Activated CD8-positive, alpha-beta memory T cell treated with anti-CD3 and anti-CD28 coated beads for 36 hours (primary cell): Measurements from ENCODE around the gene BCL11A. TPM values are rescaled to one million over a fixed set of nuclear protein-coding genes. Genes with fewer than 3 reads are reported as not detected.

Experiments used
- CTCF ChIA-PET: fragments of 350-600 bp; sonication (Branson Sonifier 250); formaldehyde crosslinking; loops from one replicate; lab custom pipeline; 2021; ENCODE audit warnings: antibody characterized with exemption; lab: Charles Lee
- POLR2A ChIA-PET: fragments of 350-600 bp; sonication (Branson Sonifier 250); formaldehyde crosslinking; loops from one replicate; lab custom pipeline; 2021; ENCODE audit warnings: antibody characterized with exemption; lab: Charles Lee
- total RNA-seq, 2 experiments: library from RNA; stranded (reverse); gene quantifications; one replicate each; pipeline ENCODE4 v1.2.3, GENCODE V29; 2021

Gene BCL11A
- total RNA-seq, 2 experiments from 2014 or later: 0.15 to 0.30 TPM

DNA sequence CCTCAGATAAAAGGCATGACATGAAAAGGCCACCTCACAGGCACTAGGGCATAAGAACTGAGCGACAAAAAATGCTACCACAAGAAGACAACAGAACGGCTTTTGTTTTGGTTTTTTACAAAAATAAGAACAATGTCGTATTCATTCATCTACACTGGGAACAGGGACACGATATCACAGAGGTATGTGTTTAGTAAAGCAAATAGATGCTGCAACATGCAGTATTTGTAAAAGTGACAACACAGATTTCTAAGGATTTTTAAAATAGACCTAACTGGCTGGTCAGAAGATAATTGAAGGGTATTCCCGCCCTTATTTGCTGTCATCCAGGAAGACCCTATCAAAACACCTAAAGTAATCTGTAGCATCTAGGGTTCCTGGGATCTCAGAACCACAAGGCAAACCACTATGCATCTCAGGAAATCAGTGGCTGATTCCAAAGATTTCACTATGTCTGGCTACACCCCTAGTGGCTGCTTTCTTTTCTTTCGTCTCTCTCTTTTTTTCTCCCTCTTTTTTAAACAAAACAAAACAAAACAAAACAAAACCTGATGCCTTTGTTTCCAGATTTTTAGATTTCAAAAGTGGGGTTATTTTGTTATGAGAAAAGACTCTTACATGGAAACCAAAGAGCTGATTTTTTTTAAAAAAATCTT, 97.2 kb downstream of the BCL11A start:
- ChIA-PET POLR2A (no interaction called here), CTCF (no interaction called here)

DNA sequence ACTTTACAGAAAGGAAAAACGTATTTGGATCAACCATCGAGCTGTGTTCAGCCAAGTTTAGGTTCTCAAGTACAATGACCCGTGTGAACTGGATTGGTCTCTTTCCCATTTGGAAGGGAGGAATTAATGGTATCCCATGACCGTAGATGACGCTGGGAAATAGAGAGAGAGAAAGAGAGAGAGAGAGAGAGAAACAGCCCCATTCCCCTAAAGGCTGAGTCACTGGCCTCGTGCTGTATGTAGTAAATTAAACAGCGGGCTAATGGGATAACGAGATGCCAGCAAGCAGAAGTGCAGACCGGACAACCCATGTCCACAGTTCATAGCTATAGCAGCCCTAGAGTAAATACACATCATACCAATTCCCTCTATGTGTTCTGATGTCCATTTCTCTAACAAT, 99.6 kb downstream of the BCL11A start:
- ChIA-PET POLR2A (no interaction called here), CTCF (no interaction called here)

DNA sequence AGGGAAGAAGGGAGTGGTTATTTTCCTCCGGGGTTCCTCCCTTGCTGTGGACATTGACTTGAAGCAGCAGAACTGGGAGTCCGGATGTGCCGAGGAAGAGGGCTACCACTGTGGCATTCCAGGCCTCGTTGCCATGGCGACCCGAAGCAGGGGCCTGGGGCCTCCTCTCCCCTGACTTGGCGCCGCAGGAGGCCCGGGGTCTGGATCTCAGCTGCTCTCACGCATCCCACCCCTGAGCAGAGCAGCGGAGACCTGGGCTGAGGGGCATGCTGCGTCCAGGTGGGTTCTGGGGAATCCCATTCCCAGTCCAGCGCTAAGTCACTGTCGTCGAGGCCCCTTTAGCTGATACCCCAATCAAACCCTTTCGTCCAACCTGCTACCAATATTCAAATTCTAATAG, 100.2 kb downstream of the BCL11A start:
- POLR2A ChIA-PET: no interaction called here
- CTCF ChIA-PET: no interaction called here

DNA sequence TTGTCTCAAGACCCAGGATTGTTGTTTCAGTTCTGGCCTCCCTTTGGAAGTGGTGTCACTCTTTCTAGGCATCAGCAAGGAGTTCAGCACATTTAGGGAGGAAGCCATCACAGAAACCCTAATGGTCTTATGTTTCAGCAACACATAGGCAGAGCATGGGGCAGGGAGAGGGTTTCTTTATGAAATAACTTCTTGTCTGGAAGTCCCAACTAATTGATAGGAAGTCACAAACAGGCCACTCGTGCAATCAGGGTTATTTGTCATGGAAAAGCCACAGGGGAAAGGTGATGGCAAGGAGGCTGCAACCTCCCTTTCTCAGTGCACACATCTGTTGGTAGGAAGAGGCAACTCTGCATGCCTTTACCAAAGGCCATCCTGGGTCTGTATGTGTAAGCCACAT, 103.0 kb downstream of the BCL11A start:
- POLR2A ChIA-PET: no interaction called here
- CTCF ChIA-PET: no interaction called here

DNA sequence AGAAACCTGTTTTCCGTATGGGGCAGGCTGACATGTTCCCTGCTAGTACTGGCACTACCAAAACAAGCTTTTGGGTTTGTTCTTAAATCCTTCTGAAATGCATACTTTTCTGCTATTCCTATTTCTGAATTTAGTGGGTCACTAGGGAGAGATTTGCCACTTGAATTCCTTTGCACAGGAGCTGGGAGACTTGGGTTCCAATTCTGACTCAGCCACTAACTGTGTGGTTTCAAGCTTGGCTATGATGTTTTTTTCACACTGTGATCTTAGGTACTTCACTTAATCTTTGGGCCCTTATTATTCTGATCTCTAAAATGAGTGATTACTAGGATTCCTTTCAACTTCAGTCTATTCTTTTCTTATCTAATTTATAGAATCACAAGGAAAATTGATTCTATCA, 105.5 kb downstream of the BCL11A start:
- POLR2A ChIA-PET: no interaction called here
- CTCF ChIA-PET: no interaction called here

DNA sequence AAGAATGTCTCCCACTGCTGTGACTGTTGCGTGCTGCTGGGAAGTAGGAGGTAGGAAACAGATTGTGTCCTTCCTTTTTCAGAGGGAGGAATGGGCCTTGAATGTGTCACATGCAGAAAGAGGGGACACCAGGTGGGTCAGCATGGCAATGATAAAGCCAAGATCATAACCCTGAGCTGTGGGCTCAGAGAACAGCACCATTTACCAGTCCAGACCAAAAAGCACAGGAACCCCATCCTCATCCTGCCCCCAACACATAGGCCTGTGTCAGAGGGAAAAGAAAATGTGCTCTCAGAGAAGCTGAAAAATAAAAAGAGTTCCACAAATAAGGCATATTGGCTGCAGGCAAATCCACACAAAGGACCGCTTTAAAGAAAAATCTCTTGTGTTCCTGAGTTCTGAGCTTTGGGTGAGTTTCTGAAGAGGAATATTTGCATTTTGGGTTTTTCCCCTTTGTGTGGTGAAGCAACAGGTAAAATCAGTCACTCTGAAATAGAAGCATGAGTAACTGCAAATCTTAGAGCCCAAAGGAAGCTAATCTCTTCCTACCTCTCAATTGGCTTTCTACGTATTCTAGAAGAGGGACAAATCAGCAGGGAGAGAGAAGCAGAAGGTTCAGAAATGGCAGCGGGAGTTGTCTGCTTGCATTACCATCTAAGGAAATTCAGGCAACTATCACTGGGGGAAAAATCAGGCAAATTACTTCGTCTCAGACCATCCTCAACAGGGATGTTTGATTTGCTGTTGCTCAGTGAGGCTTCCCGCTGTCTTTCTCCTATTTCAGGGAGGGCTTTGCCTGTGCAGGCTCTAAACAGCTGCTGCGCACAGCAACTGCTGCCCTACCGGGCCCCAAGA, 106.8 kb downstream of the BCL11A start:
- POLR2A ChIA-PET: no interaction called here
- CTCF ChIA-PET: no interaction called here

DNA sequence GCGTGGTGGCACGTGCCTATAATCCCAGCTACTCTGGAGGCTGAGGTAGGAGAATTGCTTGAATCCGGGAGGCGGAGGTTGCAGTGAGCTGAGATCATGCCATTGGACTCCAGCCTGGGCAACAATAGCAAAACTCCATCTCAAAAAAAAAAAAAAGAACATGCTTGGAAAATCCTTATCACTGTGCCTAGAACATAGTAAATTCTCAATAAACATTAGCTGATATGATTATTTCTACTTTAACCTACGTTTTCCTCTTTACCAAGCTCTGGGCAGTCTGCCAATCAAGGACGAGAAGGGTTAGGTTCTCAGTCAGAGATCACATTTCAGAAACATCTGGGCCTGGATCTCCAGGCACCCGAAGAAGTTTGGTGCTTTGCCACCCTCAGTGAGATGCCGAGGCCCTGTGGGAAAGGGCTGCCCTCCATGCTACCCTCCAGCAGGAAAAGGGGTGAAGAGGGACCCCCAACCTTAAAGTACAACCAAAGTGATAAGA, 107.7 kb downstream of the BCL11A start:
- POLR2A ChIA-PET: no interaction called here

DNA sequence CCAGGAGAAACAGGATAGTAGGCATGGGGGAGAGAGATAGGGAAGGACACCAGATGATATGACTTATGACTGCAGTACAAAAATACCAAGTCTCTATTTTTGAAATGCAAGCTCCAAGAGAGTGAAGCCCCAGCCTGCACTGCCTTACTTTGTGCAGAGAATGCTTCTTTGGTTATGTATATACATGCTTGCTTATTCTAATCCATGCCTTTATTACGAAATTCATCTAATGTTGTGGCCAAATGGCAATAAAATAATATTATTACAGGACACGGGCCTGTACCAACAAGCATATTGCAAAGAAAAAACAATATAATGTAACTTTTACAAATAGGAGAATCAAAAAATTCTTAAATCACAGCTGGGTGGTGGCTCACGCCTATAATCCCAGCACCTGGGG, 110.8 kb downstream of the BCL11A start:
- ChIA-PET POLR2A (no interaction called here), CTCF (no interaction called here)

More for the DNA sequence above, 107.7 kb downstream of the BCL11A start:
- CTCF ChIA-PET: no interaction called here

DNA sequence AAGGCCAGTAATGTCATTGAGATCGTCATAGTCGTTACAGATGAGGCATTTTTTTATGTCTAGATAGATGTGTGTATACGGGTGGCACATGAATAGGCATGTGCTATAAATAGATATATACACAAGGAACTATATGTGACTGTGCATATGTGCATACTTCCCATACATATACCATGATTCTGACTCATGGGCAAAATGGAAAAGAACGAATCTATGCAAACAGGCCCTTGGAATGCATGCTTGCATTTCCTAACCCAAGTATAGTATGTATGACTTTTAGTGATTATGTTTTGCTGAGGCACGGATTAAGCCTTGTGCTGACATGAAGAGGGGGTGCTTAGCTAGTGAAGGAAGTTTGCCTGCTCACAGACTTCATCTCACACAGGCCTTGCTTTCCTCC, 111.7 kb downstream of the BCL11A start:
- CTCF ChIA-PET: no interaction called here
- POLR2A ChIA-PET: no interaction called here

DNA sequence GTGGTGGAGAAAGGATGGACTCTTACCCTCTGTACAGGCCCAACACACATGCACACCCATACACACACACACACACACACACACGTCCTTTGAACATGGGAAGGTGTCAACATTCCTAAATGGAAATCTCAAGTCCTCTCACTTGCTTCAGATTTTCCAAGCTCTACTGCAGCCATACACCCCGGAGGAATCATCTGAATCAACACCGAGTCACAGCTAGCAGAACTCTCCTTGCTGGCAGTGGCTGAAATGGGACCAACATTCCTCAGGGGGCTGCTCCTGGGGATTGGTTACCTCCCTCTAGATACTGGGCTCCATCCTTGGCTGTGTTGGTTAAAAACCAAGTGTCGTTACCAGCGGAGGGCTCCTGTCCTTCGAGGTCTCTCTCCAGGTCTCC, 112.7 kb downstream of the BCL11A start:
- ChIA-PET POLR2A (no interaction called here), CTCF (no interaction called here)

DNA sequence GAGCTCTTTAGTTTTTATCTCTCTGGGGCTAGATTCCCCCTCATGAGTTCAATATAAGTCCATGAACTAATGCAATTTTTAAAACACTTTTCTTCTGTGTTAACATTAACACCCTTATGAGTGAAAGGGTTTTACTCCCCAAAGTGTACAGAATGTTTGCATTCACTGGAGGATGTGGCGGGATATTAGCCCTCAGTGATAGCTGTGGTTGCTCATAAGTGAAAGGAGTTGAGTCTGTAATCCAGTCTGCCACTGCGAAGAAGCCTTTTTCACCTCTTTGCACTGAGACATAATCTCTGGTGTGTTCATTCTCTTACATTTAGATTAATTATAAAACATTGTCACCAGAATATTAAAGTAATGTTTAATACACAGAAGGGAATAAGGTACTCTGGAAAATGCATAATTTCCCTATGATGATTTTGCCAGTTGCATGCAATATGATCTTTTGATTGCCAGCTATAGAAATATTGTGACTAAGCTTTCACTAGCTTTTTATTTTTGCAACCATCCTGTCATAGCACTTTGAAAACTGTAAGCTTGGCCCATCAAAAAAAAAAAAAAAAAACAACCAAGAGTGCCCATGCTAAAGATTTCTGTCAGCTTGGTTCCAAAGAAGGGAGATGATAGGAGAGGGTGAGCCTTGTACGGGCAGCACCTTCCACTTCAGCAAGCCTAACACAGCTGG, 113.2 kb downstream of the BCL11A start:
- ChIA-PET POLR2A (no interaction called here), CTCF (no interaction called here)

DNA sequence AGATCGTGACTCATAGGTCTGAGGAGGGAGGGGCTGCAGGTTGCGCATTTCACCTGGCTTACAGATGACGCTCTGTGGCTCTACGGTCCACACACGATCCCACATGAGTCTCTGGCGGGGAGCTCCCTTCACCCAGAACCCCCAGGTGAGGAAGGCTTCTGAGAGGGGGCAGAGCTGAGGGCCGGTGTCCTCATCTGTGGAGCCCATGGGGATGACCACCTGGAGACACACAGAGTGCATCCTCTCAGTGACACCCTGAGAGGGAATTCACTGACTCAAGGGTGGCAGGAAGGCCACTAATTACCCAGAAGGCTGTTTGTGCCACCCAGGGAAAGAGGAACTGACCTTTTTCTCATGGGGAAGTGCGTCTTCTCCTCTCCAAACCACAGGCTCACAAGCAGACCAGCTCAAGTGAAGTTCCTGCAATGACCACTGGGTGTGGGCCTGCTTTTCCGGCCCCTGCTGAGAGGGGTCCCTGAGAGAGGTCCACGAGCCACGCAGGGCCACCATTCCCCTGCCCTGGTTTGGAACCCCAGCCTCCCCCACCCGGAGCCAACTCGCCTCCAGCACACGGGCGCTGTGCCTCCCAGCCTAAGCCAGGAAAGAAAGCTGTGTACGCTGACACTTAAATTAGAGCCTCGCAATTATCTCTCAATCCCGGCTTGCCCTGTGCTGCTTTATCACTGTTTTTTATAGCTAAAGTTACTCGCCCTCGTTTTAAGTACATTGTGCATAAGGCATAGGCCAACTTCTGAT, 114.1 kb downstream of the BCL11A start:
- ChIA-PET POLR2A (no interaction called here), CTCF (no interaction called here)

DNA sequence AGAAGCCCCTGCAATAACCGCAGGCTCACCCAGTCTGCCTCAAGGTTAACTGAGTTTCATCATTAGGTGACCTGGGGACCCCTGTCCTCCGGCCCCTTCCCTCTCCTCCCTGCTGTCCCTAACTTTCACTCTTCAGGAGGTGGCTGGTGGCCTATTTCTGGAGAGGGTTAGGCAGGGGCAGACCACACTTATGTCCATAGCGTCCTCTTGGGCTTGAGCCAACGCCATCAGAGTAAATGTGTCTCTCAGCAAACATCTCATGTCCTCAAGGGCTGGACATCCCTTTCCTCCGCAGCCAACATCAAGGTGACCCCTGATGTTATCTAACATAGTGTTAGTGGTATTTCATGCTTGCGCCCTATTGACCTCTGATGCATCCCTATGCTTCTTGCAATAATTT, 114.8 kb downstream of the BCL11A start:
- ChIA-PET POLR2A (no interaction called here), CTCF (no interaction called here)

DNA sequence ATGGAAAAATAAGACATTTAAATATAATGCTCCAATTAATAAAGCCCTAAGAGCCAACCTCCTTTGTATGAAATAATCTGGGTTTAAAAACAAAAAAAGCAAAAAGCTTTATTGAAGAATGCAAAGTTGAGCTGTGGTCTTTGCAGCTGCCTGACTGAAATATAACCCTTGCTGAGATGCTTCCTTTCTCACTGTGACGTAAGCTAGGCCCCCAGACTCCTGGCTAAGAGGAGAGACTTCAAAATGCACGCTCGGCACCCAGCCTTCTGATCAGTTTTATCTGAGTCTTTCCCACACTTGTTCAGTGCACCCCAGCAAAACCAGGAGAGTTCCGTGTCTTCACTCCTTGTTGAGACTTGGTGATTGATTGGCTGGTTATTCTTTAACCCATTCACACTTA, 115.3 kb downstream of the BCL11A start:
- ChIA-PET CTCF (no interaction called here), POLR2A (no interaction called here)

DNA sequence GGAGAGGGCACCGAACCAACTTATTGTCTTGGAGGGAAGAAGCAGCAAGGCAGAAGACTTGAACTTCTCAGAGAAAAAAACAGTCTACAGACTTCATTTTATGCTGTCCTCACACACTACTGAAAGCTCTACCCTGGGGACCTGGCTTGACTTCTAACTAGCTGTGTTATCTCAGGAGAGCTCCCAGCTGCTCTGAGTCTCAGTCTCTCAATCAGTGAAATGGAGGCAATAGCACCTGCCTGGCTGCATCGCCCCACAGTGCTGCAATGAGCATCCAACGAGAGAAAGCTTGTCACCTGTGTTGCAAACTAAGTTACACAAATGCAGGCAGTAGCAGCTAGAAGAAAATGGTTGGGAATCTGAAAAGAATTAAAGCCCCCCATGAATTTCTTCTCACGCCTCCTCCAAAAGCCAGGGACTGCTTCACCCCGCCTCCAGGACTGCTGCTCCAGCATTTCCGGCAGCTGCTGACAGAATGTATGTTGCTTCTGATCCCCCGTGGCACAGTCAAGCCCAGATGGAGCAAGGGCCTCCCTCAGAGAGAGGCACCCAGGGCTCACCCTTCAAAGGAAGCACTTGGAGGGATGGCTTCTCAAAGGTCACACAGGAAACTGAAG, 116.3 kb downstream of the BCL11A start:
- POLR2A ChIA-PET: no interaction called here
- CTCF ChIA-PET: no interaction called here

DNA sequence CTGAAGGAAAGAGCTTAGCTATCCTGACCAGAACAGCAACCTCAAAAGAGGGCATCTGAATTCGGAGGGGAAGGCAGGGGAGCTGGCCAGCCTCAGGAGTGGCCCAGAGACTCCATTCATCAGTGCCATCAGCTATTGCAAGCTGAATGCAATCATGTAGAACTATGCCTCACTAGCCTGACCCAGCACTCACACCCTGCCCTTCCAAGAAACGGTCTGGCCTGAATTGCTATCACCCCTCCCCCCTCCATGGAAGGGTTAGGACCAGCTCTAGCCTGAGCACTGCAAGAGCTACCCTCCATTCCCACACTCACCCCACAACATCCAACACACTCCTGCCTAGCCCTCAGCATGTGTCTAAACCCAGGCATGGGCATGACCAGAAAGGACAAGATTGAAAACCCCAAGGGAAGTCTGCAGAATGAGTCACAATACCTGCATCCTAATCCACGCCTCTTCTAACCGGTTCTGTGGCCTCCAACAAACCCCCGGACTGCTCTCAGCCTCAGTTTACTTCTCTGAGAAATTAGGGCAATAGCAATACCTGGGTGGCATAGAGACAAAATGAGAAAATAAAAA, 120.3 kb downstream of the BCL11A start:
- ChIA-PET POLR2A (no interaction called here), CTCF (no interaction called here)

DNA sequence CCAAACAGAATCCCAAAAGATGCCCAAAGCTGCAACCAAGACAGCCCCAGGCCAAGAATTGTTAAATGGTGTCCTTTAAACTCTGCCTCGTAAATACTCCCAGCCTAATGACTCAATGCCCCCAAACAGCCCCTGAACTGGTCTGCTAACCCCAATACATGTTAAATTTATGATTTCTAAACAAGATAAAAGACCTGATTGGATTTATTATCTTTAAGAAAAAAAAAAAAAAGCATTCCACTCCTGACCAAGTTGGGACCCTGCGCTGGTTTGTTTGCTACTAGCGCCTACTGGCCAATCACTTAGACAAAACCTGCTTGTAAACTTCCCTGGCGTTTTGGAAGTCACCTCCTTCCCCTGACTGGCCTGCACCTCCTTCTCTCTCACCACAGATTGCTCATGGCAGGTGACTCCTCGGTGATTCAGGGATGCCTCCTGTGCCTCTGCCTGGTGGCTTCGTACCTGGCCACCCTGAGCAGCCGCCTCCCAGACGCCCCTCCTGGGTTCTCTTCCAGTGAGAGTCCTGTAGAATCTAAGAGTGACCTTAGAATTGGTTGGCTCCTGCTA, 121.3 kb downstream of the BCL11A start:
- ChIA-PET POLR2A (no interaction called here), CTCF (no interaction called here)

DNA sequence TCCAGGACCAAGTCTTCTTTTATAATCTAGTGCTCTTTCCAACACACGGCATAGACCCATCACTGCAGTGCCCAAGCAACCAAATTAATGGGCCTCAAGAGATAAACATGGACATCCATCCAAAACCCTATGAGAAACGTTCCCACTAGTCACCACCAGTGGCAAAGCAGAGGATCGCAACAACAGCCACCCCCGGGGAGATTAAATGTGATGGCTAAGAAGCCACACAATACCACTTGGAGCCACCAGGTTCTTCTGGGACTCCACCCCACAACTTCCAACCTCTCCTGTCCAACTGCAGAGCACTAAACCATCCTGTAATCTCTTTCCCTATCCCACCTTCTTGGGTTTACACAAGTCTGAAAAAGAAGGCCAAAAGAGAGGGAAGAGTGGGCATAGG, 123.8 kb downstream of the BCL11A start:
- CTCF ChIA-PET: no interaction called here

DNA sequence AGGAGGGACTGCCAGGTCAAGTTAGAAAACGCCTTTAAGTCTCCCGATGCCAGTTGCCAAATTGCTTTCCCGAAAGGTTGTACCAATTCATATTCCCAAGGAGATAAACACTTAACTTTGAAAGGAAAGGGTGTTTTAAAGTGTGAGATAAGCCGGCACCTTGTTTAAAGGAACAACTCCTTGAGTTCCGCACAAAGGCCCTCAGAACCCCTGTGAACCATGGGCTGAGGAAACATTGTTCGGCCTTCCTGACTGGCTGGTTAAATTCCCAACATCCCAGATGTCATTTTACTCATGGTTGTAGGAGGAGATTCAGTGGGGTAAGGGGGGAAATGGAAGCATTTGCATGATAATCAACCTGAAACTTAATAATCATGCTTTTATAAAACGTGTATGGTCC, 126.6 kb downstream of the BCL11A start:
- POLR2A ChIA-PET: no interaction called here
- CTCF ChIA-PET: no interaction called here

More for the DNA sequence above, 123.8 kb downstream of the BCL11A start:
- POLR2A ChIA-PET: no interaction called here
